ENCODE results near the gene INPP5K. TPM values are rescaled to one million over a fixed set of nuclear protein-coding genes. Genes with fewer than 3 reads are reported as not detected.

The INPP5K gene
- total and polyA plus RNA-seq, 9 donors, result 23.0 to 39.1 (median 28.3) TPM

DNA sequence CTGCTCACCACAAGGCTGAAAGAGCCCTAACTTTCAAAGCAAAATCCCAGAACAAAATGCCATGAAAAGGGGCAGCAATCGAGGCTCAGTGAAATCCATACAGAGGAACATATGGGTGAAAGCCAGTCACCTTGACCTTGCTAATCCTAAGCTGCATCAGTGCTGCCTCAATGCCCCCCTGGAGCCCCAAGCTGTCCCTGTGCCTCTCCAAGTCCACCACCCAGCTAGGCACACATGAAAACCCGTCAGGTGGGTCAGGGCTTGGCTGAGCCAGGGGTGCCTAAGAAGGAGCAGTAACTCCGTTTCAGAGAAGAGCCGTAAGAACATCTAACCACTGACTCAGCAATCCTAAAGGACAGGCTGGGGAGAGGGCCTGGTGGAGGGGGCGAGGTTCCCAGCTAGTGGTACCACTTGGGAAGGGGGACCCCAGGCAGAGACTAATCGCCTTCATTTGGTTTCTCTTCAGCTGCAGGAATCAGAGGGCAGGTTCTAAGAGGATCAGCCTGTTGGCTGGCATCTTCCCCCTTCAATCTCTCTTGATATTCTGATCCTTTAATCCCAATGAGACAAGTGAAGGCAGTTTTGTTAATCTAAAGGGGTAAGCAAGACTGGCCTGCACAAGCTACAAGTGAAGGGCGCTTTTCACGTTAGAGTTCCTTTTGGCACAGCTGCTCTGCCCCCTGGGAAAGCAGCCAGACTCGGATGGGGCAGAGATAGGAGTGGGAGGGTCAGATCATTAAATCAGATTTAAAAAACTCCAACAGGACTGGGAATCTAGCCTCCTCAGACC is 38.5 kb upstream of the INPP5K start:
- no peaks in the 10 kb centered on the region for H3K9me3 ChIP-seq
- H3K27me3 ChIP-seq, result no peaks in the 10 kb centered on the region
- WGBS, 3 donors, result 75 to 82% (median 78%) methylated on average over 9 of the region's 9 CpGs
- no peak overlapping the region for H3K4me3 ChIP-seq
- no peaks in the 10 kb centered on the region for H3K4me1 ChIP-seq (ENCODE audit: insufficient read depth)
- no peak overlapping the region for H3K27ac ChIP-seq
- DNase-seq, result no peak
- intact Hi-C loops (cut with DNase I), result no loop called here
- no peaks in the 10 kb centered on the region for H3K36me3 ChIP-seq
- TF ChIP-seq, protein P1, sequence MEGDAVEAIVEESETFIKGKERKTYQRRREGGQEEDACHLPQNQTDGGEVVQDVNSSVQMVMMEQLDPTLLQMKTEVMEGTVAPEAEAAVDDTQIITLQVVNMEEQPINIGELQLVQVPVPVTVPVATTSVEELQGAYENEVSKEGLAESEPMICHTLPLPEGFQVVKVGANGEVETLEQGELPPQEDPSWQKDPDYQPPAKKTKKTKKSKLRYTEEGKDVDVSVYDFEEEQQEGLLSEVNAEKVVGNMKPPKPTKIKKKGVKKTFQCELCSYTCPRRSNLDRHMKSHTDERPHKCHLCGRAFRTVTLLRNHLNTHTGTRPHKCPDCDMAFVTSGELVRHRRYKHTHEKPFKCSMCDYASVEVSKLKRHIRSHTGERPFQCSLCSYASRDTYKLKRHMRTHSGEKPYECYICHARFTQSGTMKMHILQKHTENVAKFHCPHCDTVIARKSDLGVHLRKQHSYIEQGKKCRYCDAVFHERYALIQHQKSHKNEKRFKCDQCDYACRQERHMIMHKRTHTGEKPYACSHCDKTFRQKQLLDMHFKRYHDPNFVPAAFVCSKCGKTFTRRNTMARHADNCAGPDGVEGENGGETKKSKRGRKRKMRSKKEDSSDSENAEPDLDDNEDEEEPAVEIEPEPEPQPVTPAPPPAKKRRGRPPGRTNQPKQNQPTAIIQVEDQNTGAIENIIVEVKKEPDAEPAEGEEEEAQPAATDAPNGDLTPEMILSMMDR (IDR thresholded peaks at IDR 0.05), result no peak
- TF ChIP-seq POLR2A (IDR thresholded peaks at IDR 0.05) (no peak), EP300 (IDR thresholded peaks at IDR 0.05) (no peak)

DNA sequence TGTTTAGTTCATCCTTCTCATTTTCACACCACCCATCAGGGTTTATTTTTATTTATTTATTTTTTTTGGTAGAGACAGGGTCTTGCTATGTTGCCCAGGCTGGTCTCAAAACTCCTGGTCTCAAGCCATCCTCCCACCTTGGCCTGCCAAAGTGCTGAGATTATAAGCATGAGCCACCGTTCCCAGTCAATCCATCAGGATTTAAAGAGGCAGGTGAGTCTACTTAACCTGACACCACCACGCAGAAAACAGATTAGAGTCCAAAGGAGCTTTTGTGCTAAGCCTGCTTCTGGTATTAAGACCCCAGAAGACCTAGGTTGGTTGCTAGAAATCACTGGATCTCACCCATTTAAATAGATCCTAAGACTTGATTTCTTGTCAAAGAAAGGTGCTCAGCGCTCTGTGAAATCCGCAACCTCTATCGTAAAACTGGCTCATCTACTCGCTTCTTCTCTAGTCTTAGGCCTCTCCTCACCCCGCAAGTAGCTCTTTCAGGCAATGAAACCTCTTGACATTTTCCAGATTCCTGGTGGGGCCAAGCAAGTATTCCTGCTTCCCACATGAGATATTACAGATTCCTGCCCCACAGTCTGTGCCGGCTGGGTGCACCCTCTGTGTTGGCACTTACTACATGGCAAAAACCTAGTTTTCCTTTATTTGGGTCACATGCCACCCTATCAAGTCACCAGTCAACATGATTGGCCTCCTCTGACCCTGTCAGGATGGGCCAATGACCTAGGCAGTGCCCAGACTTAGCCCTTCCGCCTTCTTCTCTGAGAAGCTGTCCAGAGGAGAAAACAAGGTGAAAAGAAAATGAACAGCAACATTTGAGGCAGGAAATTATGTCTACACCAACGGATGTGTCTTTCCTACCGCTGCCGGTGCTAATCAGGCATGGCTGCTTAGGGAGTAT is 37.2 kb upstream of the INPP5K start:
- intact Hi-C loops (cut with DNase I), result no loop called here
- DNase-seq, result no peak
- H3K27me3 ChIP-seq, result no peaks in the 10 kb centered on the region
- no peaks in the 10 kb centered on the region for H3K9me3 ChIP-seq
- H3K4me3 ChIP-seq, result no peak overlapping the region
- no peaks in the 10 kb centered on the region for H3K36me3 ChIP-seq
- 86 to 91% (median 90%) methylated on average over 12 of the region's 12 CpGs for WGBS, 3 donors
- no peaks in the 10 kb centered on the region for H3K4me1 ChIP-seq (ENCODE audit: insufficient read depth)
- H3K27ac ChIP-seq, result no peak overlapping the region
- TF ChIP-seq POLR2A (IDR thresholded peaks at IDR 0.05) (no peak), EP300 (IDR thresholded peaks at IDR 0.05) (no peak)
- TF ChIP-seq, protein P1 (IDR thresholded peaks at IDR 0.05), result no peak

- Histone ChIP-seq H3K27me3 (no peaks in the 10 kb centered on the region), H3K9me3 (no peaks in the 10 kb centered on the region), H3K4me3 (no peak overlapping the region), H3K36me3 (no peaks in the 10 kb centered on the region), H3K27ac (no peak overlapping the region), H3K4me1 (ENCODE audit: insufficient read depth) (no peaks in the 10 kb centered on the region)
- TF ChIP-seq POLR2A (IDR thresholded peaks at IDR 0.05) (no peak), EP300 (IDR thresholded peaks at IDR 0.05) (no peak)
- TF ChIP-seq, protein P1 (IDR thresholded peaks at IDR 0.05), result no peak
- DNase-seq, result no peak
- 86 to 90% (median 87%) methylated on average over 11 of the region's 11 CpGs for WGBS, 3 donors
- intact Hi-C loops (cut with DNase I), result no loop called here
Measured at GRCh38 chr17:1552932-1553331, 36.5 kb upstream of the INPP5K start.

DNA sequence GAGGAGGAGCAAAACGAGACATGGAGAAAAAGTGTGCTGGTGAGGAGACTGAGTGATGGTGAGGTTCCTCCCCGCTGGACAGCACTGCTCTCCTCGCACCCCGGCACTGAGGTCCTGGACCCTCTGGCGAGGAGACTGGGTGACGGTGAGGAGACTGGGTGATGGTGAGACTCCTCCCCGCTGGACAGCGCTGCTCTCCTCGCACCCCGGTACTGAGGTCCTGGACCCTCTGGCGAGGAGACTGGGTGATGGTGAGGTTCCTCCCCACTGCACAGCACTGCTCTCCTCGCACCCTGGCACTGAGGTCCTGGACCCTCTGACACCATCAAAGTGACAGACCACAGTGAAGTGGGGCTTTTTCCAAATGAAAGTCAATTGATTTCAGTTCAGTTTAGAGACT is 35.3 kb upstream of the INPP5K start:
- no peak overlapping the region for H3K4me3 ChIP-seq
- H3K9me3 ChIP-seq, result no peaks in the 10 kb centered on the region
- no peaks in the 10 kb centered on the region for H3K36me3 ChIP-seq
- no peaks in the 10 kb centered on the region for H3K4me1 ChIP-seq (ENCODE audit: insufficient read depth)
- intact Hi-C loops (cut with DNase I), result no loop called here
- no peak overlapping the region for H3K27ac ChIP-seq
- no peak for TF ChIP-seq POLR2A (IDR thresholded peaks at IDR 0.05)
- TF ChIP-seq, protein P1 (IDR thresholded peaks at IDR 0.05), result no peak
- no peak for TF ChIP-seq EP300 (IDR thresholded peaks at IDR 0.05)
- no peaks in the 10 kb centered on the region for H3K27me3 ChIP-seq
- no peak for DNase-seq
- 91 to 93% (median 92%) methylated on average over 12 of the region's 12 CpGs for WGBS, 3 donors
